A549 (cell line): ENCODE measurements around the gene ZNF195. TPM values are rescaled to one million over a fixed set of nuclear protein-coding genes. Genes with fewer than 3 reads are reported as not detected.
"Not testable (repeated sequence)": the region's sequence is repeated elsewhere in the genome, so short reads cannot be mapped to it uniquely, and the experiment has no call there.

ENCODE experiments used
- ATAC-seq, 2 experiments: fragments of 200-7000 bp in 1 of 2; fragments of >200 bp in 1 of 2; cut with Nextera tagmentation in 1 of 2; cut with Tn5 transposase in 1 of 2; 3 replicates each; pipeline versions ENCODE4 v1.8.0 to v1.9.1; 2018 to 2020; ENCODE audit warnings: mild to moderate bottlenecking in 1 of 2, moderate library complexity in 1 of 2
- CTCF ChIA-PET: fragments of 300-600 bp; sonication (Branson Sonifier 250); formaldehyde crosslinking; extraction: SDS; loops from one replicate; lab custom pipeline; 2021; ENCODE audit warnings: antibody characterized with exemption, inconsistent platforms; lab: Yijun Ruan, JAX
- POLR2A ChIA-PET: fragments of 350-600 bp; formaldehyde crosslinking; extraction: SDS; loops from one replicate; lab custom pipeline; 2021; ENCODE audit warnings: antibody characterized with exemption, inconsistent platforms; lab: Yijun Ruan, JAX
- DNase-seq, 2 experiments: peaks; one replicate each; pipeline versions ENCODE4 v3.0.0 to v3.0.0-alpha.2; 2011 to 2016; ENCODE audit warnings: low read depth in 1 of 2, low spot score in 1 of 2
- FAIRE-seq: peaks from 2 replicates; lab custom pipeline; 2011; peaks lifted over from hg19 to GRCh38; lab: Jason Lieb, UNC
- H3K27ac ChIP-seq, 2 experiments: fragments of >200 bp; sonication (Bioruptor Twin); formaldehyde crosslinking; 3 replicates each; pipeline ENCODE4 v1.5.1; 2016 to 2017
- H3K4me1 ChIP-seq: fragments of >200 bp; sonication (Bioruptor Twin); formaldehyde crosslinking; 3 replicates; pipeline ENCODE4 v1.6.1; 2016
- H3K4me2 ChIP-seq: fragments of >200 bp; sonication (Bioruptor Twin); formaldehyde crosslinking; 3 replicates; pipeline ENCODE4 v1.6.1; 2016
- H3K4me3 ChIP-seq: fragments of >200 bp; sonication (Bioruptor Twin); formaldehyde crosslinking; 3 replicates; pipeline ENCODE4 v1.5.1; 2016
- H3K9me3 ChIP-seq: fragments of >200 bp; sonication (Bioruptor Twin); formaldehyde crosslinking; 3 replicates; pipeline ENCODE4 v1.6.1; 2016
- BHLHE40 ChIP-seq: IDR thresholded peaks from 2 replicates; pipeline ENCODE4 v1.6.1; 2012; ENCODE audit warnings: low read depth, low read length, inconsistent platforms
- FOSL2 ChIP-seq, 2 experiments: fragments of 450-650 bp in 1 of 2; fragments of >200 bp in 1 of 2; sonication (Bioruptor Twin) in 1 of 2; formaldehyde crosslinking; IDR thresholded peaks; 2 replicates each; pipeline versions ENCODE4 v1.5.0 to v1.6.1; 2016 to 2020; ENCODE audit warnings: mild to moderate bottlenecking in 1 of 2, moderate library complexity in 1 of 2
- HOXB5 ChIP-seq: fragments of 250-450 bp; sonication (Bioruptor Pico); IDR thresholded peaks from 2 replicates; pipeline ENCODE4 v1.5.0; 2020; ENCODE audit warnings: mild to moderate bottlenecking, moderate library complexity
- JUN ChIP-seq, 2 experiments: fragments of >200 bp; sonication (Bioruptor Twin); formaldehyde crosslinking; IDR thresholded peaks; 2 replicates in 1 of 2; 3 replicates in 1 of 2; pipeline ENCODE4 v1.6.1; 2016 to 2017
- RAD21 ChIP-seq, 2 experiments: fragments of >200 bp in 1 of 2; sonication (Bioruptor Twin) in 1 of 2; formaldehyde crosslinking in 1 of 2; IDR thresholded peaks in 1 of 2; conservative IDR thresholded peaks in 1 of 2; 2 replicates in 1 of 2; 3 replicates in 1 of 2; pipeline ENCODE4 v1.6.1; 2012 to 2018; ENCODE audit warnings: inconsistent platforms in 1 of 2
- RARB ChIP-seq: fragments of 250-450 bp; sonication (Bioruptor Pico); IDR thresholded peaks from 2 replicates; pipeline ENCODE4 v1.8.0; 2021; ENCODE audit warnings: mild to moderate bottlenecking, moderate library complexity
- SMC3 ChIP-seq: fragments of >200 bp; sonication (Bioruptor Twin); formaldehyde crosslinking; IDR thresholded peaks from 3 replicates; pipeline ENCODE4 v1.6.1; 2018; ENCODE audit warnings: inconsistent platforms
- SREBF2 ChIP-seq: fragments of 450-650 bp; IDR thresholded peaks from 2 replicates; pipeline ENCODE4 v1.6.1; 2014; ENCODE audit warnings: mild to moderate bottlenecking, moderate library complexity
- ZNF302 ChIP-seq: fragments of 250-450 bp; sonication (Bioruptor Pico); IDR thresholded peaks from 2 replicates; pipeline ENCODE4 v1.9.0; 2021; ENCODE audit warnings: inconsistent platforms, mild to moderate bottlenecking, moderate library complexity
- WGBS: methylation state at CpG from one replicate; pipeline ENCODE4 v1.1.6; 2017; ENCODE audit errors: missing lambda C conversion rate; 5-methylcytosine and 5-hydroxymethylcytosine counted together
- polyA plus RNA-seq, 4 experiments: library from polyadenylated mRNA; depleted of rRNA in 3 of 4; stranded (reverse); fragments of >200 nt; fragmentation: RNase III in 1 of 4; extraction: RNeasy Plus Mini Kit Qiagen cat#74134 plus additional on column Dnase treatment in 1 of 4; gene quantifications; 2 replicates in 3 of 4; 3 replicates in 1 of 4; pipeline ENCODE4 v1.2.3, GENCODE V29; 2011 to 2017
- TF ChIP-seq, protein P1 (sequence below): fragments of >200 bp; sonication (Bioruptor Twin); formaldehyde crosslinking; IDR thresholded peaks from 3 replicates; pipeline ENCODE4 v1.5.1; 2016
- TF ChIP-seq, protein P2 (sequence below): IDR thresholded peaks from 2 replicates; pipeline ENCODE4 v1.6.1; 2012; ENCODE audit warnings: low read depth, borderline replicate concordance

ZNF195 gene
- polyA plus RNA-seq, 2 of the 4 experiments (the other 2 are of a cell fraction) = 17.3 to 30.9 TPM

DNA sequence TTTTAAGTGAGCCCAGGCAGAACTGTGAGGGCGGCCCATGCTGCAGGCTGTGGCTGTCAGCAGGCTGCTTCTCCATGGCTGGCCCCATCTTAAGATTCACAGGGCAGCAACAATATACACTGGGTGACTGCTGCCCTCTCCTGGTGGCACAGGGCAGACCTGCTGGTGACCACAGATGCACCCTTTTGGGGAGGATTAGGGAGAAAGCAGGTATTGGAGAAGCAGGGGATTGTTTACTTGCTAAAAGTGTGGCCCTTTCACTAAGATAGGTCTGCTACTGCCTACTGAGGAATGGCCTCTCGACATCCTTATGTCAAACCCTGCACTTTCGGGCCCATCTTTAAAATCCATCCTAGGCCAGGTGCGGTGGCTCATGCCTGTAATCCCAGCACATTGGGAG lies 38.1 kb upstream of the ZNF195 start:
- H3K27ac ChIP-seq, H3K4me3 ChIP-seq, H3K4me2 ChIP-seq, H3K4me1 ChIP-seq, POLR2A ChIA-PET, FAIRE-seq, H3K9me3 ChIP-seq: not testable (repeated sequence)
- 27% methylated on average over 4 of the region's 4 CpGs for WGBS
- TF ChIP-seq RAD21 (conservative IDR thresholded peaks at IDR 0.05 in 1 of 2, IDR thresholded peaks at IDR 0.05 in 1 of 2) = peak; percentile 49 to 56; a peak in 4 of 5 replicates
- TF ChIP-seq, protein P1, sequence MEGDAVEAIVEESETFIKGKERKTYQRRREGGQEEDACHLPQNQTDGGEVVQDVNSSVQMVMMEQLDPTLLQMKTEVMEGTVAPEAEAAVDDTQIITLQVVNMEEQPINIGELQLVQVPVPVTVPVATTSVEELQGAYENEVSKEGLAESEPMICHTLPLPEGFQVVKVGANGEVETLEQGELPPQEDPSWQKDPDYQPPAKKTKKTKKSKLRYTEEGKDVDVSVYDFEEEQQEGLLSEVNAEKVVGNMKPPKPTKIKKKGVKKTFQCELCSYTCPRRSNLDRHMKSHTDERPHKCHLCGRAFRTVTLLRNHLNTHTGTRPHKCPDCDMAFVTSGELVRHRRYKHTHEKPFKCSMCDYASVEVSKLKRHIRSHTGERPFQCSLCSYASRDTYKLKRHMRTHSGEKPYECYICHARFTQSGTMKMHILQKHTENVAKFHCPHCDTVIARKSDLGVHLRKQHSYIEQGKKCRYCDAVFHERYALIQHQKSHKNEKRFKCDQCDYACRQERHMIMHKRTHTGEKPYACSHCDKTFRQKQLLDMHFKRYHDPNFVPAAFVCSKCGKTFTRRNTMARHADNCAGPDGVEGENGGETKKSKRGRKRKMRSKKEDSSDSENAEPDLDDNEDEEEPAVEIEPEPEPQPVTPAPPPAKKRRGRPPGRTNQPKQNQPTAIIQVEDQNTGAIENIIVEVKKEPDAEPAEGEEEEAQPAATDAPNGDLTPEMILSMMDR = peak; percentile 43
- TF ChIP-seq SMC3 = 0 out of 3 replicates have a peak, but pooled peaks have one; percentile 16
- peak in 1 of 2 experiments; percentile 71; a peak in 1 of 6 replicates for ATAC-seq
- DNase-seq = peak in 1 of 2 experiments; percentile 71
- CTCF ChIA-PET = interaction anchor here (0.9 to 1.0 kb wide), 3 partner anchors 192 to 522 kb away, joined by 3 to 4 read pairs (median 4); no protein-coding TSS in a partner anchor

DNA sequence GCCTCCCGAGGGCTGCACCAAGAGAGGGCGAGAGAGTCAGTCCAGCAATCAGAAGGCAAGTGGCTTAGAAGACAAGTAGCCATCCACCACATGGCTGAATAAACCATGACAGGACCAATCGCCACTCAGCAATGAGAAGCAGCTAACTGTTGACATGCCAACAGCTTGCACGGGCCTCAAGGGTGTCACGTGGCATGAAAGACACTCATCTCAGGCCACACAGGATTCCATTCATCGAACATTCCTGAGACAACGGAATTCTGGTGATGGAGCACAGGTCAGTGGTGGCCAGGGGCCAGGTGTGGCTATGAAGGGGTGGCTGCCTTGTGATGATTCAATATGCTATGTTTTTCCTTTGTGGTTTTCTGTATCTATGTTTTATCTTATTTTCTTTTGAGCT lies 36.4 kb upstream of the ZNF195 start:
- DNase-seq, H3K27ac ChIP-seq, H3K4me1 ChIP-seq, ATAC-seq, H3K9me3 ChIP-seq, CTCF ChIA-PET, H3K4me3 ChIP-seq, POLR2A ChIA-PET, H3K4me2 ChIP-seq, FAIRE-seq: not testable (repeated sequence)
- 41% methylated on average over 6 of the region's 7 CpGs for WGBS

DNA sequence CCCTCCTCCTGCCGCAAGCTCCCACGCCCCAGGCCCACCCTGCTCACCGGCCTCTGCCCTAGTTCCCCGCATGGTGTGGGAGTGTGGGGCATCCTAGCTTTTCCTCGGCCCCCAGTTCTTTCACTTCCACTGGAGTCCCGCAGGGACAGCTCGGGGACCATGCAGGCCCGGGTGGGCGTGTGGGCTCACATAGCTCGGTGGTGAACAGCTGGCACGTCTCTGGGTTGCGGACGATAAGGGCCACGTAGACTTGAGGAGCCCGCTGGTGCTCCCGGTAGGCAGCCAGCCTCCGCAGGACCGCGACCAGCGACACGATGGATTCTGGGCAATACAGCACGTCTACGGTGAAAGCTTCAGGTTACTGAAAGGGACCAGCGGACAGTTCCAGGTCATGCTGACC lies 34.7 kb upstream of the ZNF195 start:
- DNase-seq, FAIRE-seq, H3K4me3 ChIP-seq, ATAC-seq, H3K9me3 ChIP-seq, H3K4me1 ChIP-seq, H3K4me2 ChIP-seq, H3K27ac ChIP-seq, POLR2A ChIA-PET: not testable (repeated sequence)
- CTCF ChIA-PET = interaction anchor here (1.0 kb wide), 1 partner anchor 364 kb away, joined by 3 read pairs; no protein-coding TSS in a partner anchor
- WGBS = 88% methylated on average over 20 of the region's 24 CpGs

DNA sequence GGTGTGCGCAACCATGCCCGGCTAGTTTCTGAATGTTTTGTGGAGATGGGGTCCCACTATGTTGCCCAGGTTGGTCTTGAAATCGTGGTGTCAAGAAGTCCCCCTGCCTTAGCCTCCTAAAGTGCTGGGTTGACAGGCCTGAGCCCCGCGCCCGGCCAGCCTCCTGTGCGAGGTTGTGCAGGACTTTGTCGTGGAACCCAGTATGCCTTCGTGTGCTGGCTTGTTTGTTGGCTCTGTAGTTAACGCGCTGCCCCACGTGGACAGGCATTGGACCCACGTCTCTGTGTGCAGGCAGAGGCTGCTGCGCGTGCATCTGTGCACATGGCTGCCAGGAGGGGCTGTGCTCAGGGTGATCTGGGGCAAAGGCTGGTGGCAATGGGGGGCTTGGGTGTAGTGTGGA lies 33.9 kb upstream of the ZNF195 start:
- ChIA-PET CTCF (interaction anchor here (0.6 to 1.0 kb wide), 2 partner anchors 363 to 569 kb away, joined by 3 read pairs; no protein-coding TSS in a partner anchor), POLR2A (no interaction called here)
- TF ChIP-seq SREBF2 = no peak
- no peak for TF ChIP-seq JUN (IDR thresholded peaks at IDR 0.05)
- TF ChIP-seq RARB (CRISPR knock-in tag) = no peak
- no peak for TF ChIP-seq HOXB5
- no peak for TF ChIP-seq FOSL2 (IDR thresholded peaks at IDR 0.05)
- no peak for TF ChIP-seq FOSL2 (CRISPR knock-in tag; IDR thresholded peaks at IDR 0.05)
- TF ChIP-seq BHLHE40 = no peak
- TF ChIP-seq, protein P2, sequence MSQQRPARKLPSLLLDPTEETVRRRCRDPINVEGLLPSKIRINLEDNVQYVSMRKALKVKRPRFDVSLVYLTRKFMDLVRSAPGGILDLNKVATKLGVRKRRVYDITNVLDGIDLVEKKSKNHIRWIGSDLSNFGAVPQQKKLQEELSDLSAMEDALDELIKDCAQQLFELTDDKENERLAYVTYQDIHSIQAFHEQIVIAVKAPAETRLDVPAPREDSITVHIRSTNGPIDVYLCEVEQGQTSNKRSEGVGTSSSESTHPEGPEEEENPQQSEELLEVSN = no peak
- no peak for TF ChIP-seq ZNF302
- ATAC-seq = no peak
- no peak overlapping the region for H3K27ac ChIP-seq
- no peaks in the 10 kb centered on the region for H3K9me3 ChIP-seq
- H3K4me3 ChIP-seq = no peak overlapping the region
- DNase-seq = no peak
- H3K4me1 ChIP-seq = no peaks in the 10 kb centered on the region
- no peak overlapping the region for H3K4me2 ChIP-seq
- 63% methylated on average over 11 of the region's 15 CpGs for WGBS
- no peak for FAIRE-seq

DNA sequence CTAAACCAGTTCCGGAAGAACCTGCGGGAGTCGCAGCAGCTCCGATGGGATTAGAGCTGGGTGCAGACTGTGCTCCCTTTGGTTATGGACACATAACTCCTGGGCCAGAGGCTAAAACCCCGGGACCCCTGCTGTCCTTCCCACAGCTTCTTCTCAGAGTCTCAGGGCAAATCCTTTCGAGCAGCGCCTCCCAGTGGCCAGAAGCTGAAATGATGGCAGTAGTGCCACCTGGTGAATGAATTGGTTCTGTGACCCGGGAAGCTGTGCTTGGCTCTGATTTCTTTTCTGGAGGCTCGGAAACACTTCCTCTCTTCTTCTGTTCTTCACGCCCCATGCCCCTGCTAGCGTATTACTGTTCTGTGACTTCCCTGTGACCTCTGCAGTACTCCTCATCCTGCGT lies 29.8 kb upstream of the ZNF195 start:
- POLR2A ChIA-PET, FAIRE-seq, H3K4me1 ChIP-seq, H3K27ac ChIP-seq, H3K4me3 ChIP-seq, H3K9me3 ChIP-seq: not testable (repeated sequence)
- peak; percentile 51 to 73 for DNase-seq
- peak; percentile 59 to 74 for TF ChIP-seq RAD21 (conservative IDR thresholded peaks at IDR 0.05 in 1 of 2, IDR thresholded peaks at IDR 0.05 in 1 of 2)
- peak; percentile 46 for TF ChIP-seq SMC3
- TF ChIP-seq, protein P1 = peak; percentile 61
- CTCF ChIA-PET = interaction anchor here (0.6 to 2.2 kb wide), 18 partner anchors 9 to 877 kb away, joined by 3 to 10 read pairs (median 3); partner anchors contain the start of gene ZNF195
- 0 out of 6 replicates have a peak, but pooled peaks of 1 of the 2 experiments have one; percentile 74 for ATAC-seq
- WGBS = 11% methylated on average over 12 of the region's 12 CpGs
- 0 out of 3 replicates have a peak overlapping the region, but pooled peaks have one; percentile 19 for H3K4me2 ChIP-seq

DNA sequence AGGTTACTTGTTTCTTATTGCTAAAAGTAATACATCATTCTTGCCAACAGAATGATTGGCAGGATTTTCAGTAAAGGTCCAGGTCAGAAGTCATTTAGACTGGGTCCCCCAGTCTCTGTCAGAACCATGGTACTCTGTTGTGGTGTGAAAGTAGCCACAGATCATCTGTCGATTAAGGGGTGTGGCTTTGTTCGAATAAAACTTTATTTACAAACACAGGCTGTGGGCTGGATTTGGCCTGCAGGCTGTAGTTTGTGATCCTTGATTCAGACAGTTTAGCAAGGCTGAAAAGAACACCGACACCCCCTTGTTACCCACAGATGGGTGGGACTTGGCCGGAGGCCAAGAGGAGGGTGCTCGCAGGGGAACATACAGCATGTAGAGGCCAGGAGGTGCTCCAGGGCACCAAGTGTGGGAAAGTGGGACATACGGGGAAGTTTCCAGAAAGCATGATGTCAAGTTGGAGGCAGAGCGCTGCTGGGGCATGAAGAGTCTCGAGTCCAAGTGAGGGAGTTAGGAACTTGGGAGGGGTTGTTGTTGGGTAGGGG lies 29.2 kb upstream of the ZNF195 start:
- 47% methylated on average over 8 of the region's 8 CpGs for WGBS
- H3K4me3 ChIP-seq, FAIRE-seq, ATAC-seq, H3K27ac ChIP-seq, DNase-seq, POLR2A ChIA-PET, H3K4me1 ChIP-seq, H3K9me3 ChIP-seq: not testable (repeated sequence)
- CTCF ChIA-PET = interaction anchor here (0.6 to 2.2 kb wide), 19 partner anchors 8 to 876 kb away, joined by 3 to 10 read pairs (median 3); partner anchors contain the start of gene ZNF195
- 0 out of 3 replicates have a peak overlapping the region, but pooled peaks have one; percentile 19 for H3K4me2 ChIP-seq

DNA sequence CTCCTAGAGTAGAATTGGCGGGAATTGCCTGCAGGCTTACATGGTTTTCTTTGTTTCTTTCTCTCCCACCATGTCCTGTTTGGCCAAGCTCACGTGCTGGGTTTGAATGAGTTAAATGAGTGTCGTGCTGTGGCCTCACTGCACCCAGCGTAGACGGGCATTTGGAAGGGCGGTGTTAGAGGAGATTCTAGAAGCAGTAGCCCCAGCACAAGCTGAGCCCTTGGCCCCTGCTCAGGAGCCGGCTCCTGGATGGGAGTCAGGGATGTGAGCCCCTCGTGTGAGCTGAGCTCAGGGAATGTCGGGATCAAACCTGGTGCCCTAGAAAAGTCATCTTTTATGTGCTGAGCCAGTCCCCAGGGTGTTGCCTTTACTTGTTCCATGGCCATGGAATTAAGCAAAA lies 28.0 kb upstream of the ZNF195 start:
- H3K9me3 ChIP-seq, H3K4me3 ChIP-seq, DNase-seq, H3K4me1 ChIP-seq, H3K27ac ChIP-seq, ATAC-seq, FAIRE-seq, H3K4me2 ChIP-seq, POLR2A ChIA-PET: not testable (repeated sequence)
- CTCF ChIA-PET = interaction anchor here (1.0 to 1.4 kb wide), 2 partner anchors 315 to 503 kb away, joined by 3 read pairs; no protein-coding TSS in a partner anchor
- 69% methylated on average over 9 of the region's 9 CpGs for WGBS
